DOHH2 (cell line): Measurements from ENCODE around the gene LY6G6F.

Experiments used
- H3F3A ChIP-seq: fragments of 200-600 bp; sonication (generic), shearing (Covaris generic); 2 replicates; pipeline ENCODE4 v1.6.0; 2016; ENCODE audit warnings: antibody characterized with exemption, mild to moderate bottlenecking; ENCODE audit not compliant: control insufficient read depth, insufficient read depth
- H3K27ac ChIP-seq: fragments of 200-600 bp; sonication (generic); 2 replicates; pipeline ENCODE4 v1.5.1; 2014; ENCODE audit warnings: low read depth, mild to moderate bottlenecking, low read length, moderate library complexity
- H3K27me3 ChIP-seq: fragments of 200-600 bp; sonication (generic); 2 replicates; pipeline ENCODE4 v1.6.1; 2014; ENCODE audit warnings: mild to moderate bottlenecking, low read length, mixed read lengths; ENCODE audit not compliant: control insufficient read depth
- H3K36me3 ChIP-seq: fragments of 200-600 bp; sonication (generic); 2 replicates; pipeline ENCODE4 v1.6.1; 2014; ENCODE audit warnings: mild to moderate bottlenecking, low read length, moderate library complexity, mixed read lengths; ENCODE audit not compliant: control insufficient read depth
- H3K4me1 ChIP-seq: fragments of 200-600 bp; sonication (generic); 2 replicates; pipeline ENCODE4 v1.6.1; 2014; ENCODE audit warnings: mild to moderate bottlenecking, low read length, mixed read lengths; ENCODE audit not compliant: control insufficient read depth
- H3K4me2 ChIP-seq: fragments of 200-600 bp; sonication (generic); 2 replicates; pipeline ENCODE4 v1.6.0; 2014; ENCODE audit warnings: mild to moderate bottlenecking, low read length, moderate library complexity
- H3K4me3 ChIP-seq: fragments of 200-600 bp; sonication (generic); 2 replicates; pipeline ENCODE4 v1.5.1; 2014; ENCODE audit warnings: mild to moderate bottlenecking, low read length, mixed read lengths
- H3K79me2 ChIP-seq: fragments of 200-600 bp; sonication (generic); 2 replicates; pipeline ENCODE4 v1.6.1; 2014; ENCODE audit warnings: mild to moderate bottlenecking, low read length, mixed read lengths; ENCODE audit not compliant: control insufficient read depth
- H3K9me2 ChIP-seq: fragments of 200-600 bp; sonication (generic); replicated peaks from 2 replicates; pipeline ENCODE4 v1.6.1; 2014; ENCODE audit warnings: mild to moderate bottlenecking, low read length, mixed read lengths; ENCODE audit not compliant: control insufficient read depth
- H3K9me3 ChIP-seq: fragments of 200-600 bp; sonication (generic); 2 replicates; pipeline ENCODE4 v1.6.1; 2014; ENCODE audit warnings: antibody characterized with exemption, low read length, mixed read lengths; ENCODE audit not compliant: control insufficient read depth, insufficient read depth
- H4K20me1 ChIP-seq: fragments of 200-600 bp; sonication (generic); 2 replicates; pipeline ENCODE4 v1.6.0; 2014; ENCODE audit warnings: low read depth, mild to moderate bottlenecking, antibody characterized with exemption, low read length, moderate library complexity; ENCODE audit not compliant: control insufficient read depth, insufficient read depth
- CTCF ChIP-seq: fragments of 200-600 bp; sonication (generic); IDR thresholded peaks from one replicate; pipeline ENCODE4 v1.5.1; 2014; ENCODE audit warnings: antibody characterized with exemption, mild to moderate bottlenecking, low read depth, low read length; ENCODE audit not compliant: poor library complexity, severe bottlenecking
- EZH2phosphoT487 ChIP-seq: fragments of 200-600 bp; sonication (generic); IDR thresholded peaks from 2 replicates; pipeline ENCODE4 v1.6.1; 2017; ENCODE audit warnings: borderline replicate concordance, mild to moderate bottlenecking, antibody characterized with exemption, low read length, moderate library complexity, mixed read lengths

Gene LY6G6F

GRCh38 chr6:31706599-31706998, at the start of gene LY6G6F:
LY6G6F (plus strand) TSS chr6:31706866; CDS start chr6:31706907, 41 bp downstream.
- no peak for TF ChIP-seq EZH2phosphoT487
- no peak for TF ChIP-seq CTCF
- H3K9me3 ChIP-seq, result no peaks in the 10 kb centered on the region
- no peak within 1 kb of the TSS for H3K4me3 ChIP-seq
- peaks cover 12% of the 10 kb centered on the region for H3K79me2 ChIP-seq
- H3F3A ChIP-seq, result peaks cover 6% of the 10 kb centered on the region
- no peak within 1 kb of the TSS for H3K4me2 ChIP-seq
- peaks cover 19% of the 10 kb centered on the region for H3K4me1 ChIP-seq
- no peak within 1 kb of the TSS for H3K27ac ChIP-seq
- no peaks in the 10 kb centered on the region for H3K9me2 ChIP-seq
- 0 out of 2 replicates have a peak, but pooled peaks cover 3% of the 10 kb centered on the region for H4K20me1 ChIP-seq
- no peaks in the 10 kb centered on the region for H3K36me3 ChIP-seq
- H3K27me3 ChIP-seq, result peaks cover 18% of the 10 kb centered on the region

- no peaks in the 10 kb centered on the region for H3K9me2 ChIP-seq
- TF ChIP-seq CTCF (no peak), EZH2phosphoT487 (no peak)
- peaks cover 38% of the 10 kb centered on the region for H3K36me3 ChIP-seq
- H3K79me2 ChIP-seq, result peaks cover 55% of the 10 kb centered on the region
- H3F3A ChIP-seq, result peaks cover 18% of the 10 kb centered on the region
- H3K27me3 ChIP-seq, result no peaks in the 10 kb centered on the region
- no peak overlapping the region for H3K4me3 ChIP-seq
- H3K4me1 ChIP-seq, result peaks cover 45% of the 10 kb centered on the region
- H3K9me3 ChIP-seq, result no peaks in the 10 kb centered on the region
- H3K4me2 ChIP-seq, result no peak overlapping the region
- no peaks in the 10 kb centered on the region for H4K20me1 ChIP-seq
- H3K27ac ChIP-seq, result no peak overlapping the region
Observed at GRCh38 chr6:31657406-31658157, 49.1 kb upstream of the LY6G6F start.

- TF ChIP-seq EZH2phosphoT487 (no peak), CTCF (no peak)
- Histone ChIP-seq H3K4me2 (peak overlapping the region; percentile 92; the same call in 1 of the 2 replicates), H3K27ac (no peak overlapping the region), H3K36me3 (peaks cover 45% of the 10 kb centered on the region), H3K27me3 (no peaks in the 10 kb centered on the region), H3K9me2 (no peaks in the 10 kb centered on the region), H3K79me2 (peaks cover 58% of the 10 kb centered on the region), H4K20me1 (no peaks in the 10 kb centered on the region), H3F3A (peaks cover 18% of the 10 kb centered on the region), H3K4me3 (no peak overlapping the region), H3K4me1 (peaks cover 50% of the 10 kb centered on the region), H3K9me3 (no peaks in the 10 kb centered on the region)
Observed at GRCh38 chr6:31658158-31658688, 48.4 kb upstream of the LY6G6F start.
